HEK293 (cell line): Measurements from ENCODE around the gene VSTM2L.

Experiments
- CTCF ChIA-PET: fragments of 350-600 bp; formaldehyde crosslinking; extraction: SDS; loops from one replicate; lab custom pipeline; 2021; ENCODE audit warnings: antibody characterized with exemption; lab: Yijun Ruan, JAX
- POLR2A ChIA-PET: fragments of 300-600 bp; formaldehyde crosslinking; extraction: SDS; loops from one replicate; lab custom pipeline; 2020; ENCODE audit warnings: antibody characterized with exemption, inconsistent platforms; lab: Yijun Ruan, JAX
- H3K27ac ChIP-seq: fragments of 200-500 bp; sonication (Bioruptor generic); 2 replicates; pipeline ENCODE4 v1.5.1; 2014; ENCODE audit warnings: low read depth, low read length, control low read depth, inconsistent platforms; ENCODE audit errors: extremely low read depth
- H3K36me3 ChIP-seq, 2 experiments: fragments of 200-500 bp in 1 of 2; sonication (Bioruptor generic) in 1 of 2; 1 replicate in 1 of 2; 2 replicates in 1 of 2; pipeline ENCODE4 v1.5.1; 2014 to 2017; ENCODE audit warnings: inconsistent platforms in 2 of 2, low read length in 2 of 2; ENCODE audit not compliant: control insufficient read depth in 2 of 2, insufficient read depth in 1 of 2
- H3K4me1 ChIP-seq: fragments of 200-500 bp; sonication (Bioruptor generic); 2 replicates; pipeline ENCODE4 v1.5.1; 2014; ENCODE audit warnings: mild to moderate bottlenecking, low read length, inconsistent platforms; ENCODE audit not compliant: control insufficient read depth, insufficient read depth
- H3K4me3 ChIP-seq: 2 replicates; pipeline ENCODE4 v1.5.1; 2011; ENCODE audit warnings: low read depth, mild to moderate bottlenecking, control low read depth, low read length, moderate library complexity
- H3K9me3 ChIP-seq: fragments of 200-500 bp; sonication (Bioruptor generic); 2 replicates; pipeline ENCODE4 v1.5.1; 2014; ENCODE audit warnings: low read depth, low read length, inconsistent platforms; ENCODE audit not compliant: control insufficient read depth, insufficient read depth
- RBAK ChIP-seq: fragments of 450-650 bp; formaldehyde crosslinking; IDR thresholded peaks from 2 replicates; pipeline ENCODE4 v1.5.1; 2016; ENCODE audit warnings: missing biosample characterization, missing genetic modification characterization
- SCRT2 ChIP-seq: fragments of 450-650 bp; formaldehyde crosslinking; IDR thresholded peaks from 2 replicates; pipeline ENCODE4 v1.5.1; 2016; ENCODE audit warnings: missing biosample characterization, missing genetic modification characterization
- ZBTB17 ChIP-seq: fragments of 450-650 bp; formaldehyde crosslinking; IDR thresholded peaks from 2 replicates; pipeline ENCODE4 v1.5.1; 2016; ENCODE audit warnings: missing biosample characterization, missing genetic modification characterization
- ZFP69B ChIP-seq: fragments of 450-650 bp; formaldehyde crosslinking; IDR thresholded peaks from 2 replicates; pipeline ENCODE4 v1.5.1; 2016; ENCODE audit warnings: missing biosample characterization, missing genetic modification characterization
- ZNF2 ChIP-seq: fragments of 450-650 bp; formaldehyde crosslinking; IDR thresholded peaks from 2 replicates; pipeline ENCODE4 v1.5.1; 2016; ENCODE audit warnings: missing biosample characterization, missing genetic modification characterization
- ZNF211 ChIP-seq: fragments of 450-650 bp; formaldehyde crosslinking; IDR thresholded peaks from 2 replicates; pipeline ENCODE4 v1.5.1; 2016; ENCODE audit warnings: low read depth, missing biosample characterization, missing genetic modification characterization
- ZNF433 ChIP-seq: fragments of 450-650 bp; formaldehyde crosslinking; IDR thresholded peaks from 2 replicates; pipeline ENCODE4 v1.5.1; 2016; ENCODE audit warnings: missing biosample characterization, missing genetic modification characterization, low read depth
- ZNF48 ChIP-seq: fragments of 450-650 bp; formaldehyde crosslinking; IDR thresholded peaks from 2 replicates; pipeline ENCODE4 v1.5.1; 2016; ENCODE audit warnings: missing biosample characterization, missing genetic modification characterization
- ZNF571 ChIP-seq: fragments of 450-650 bp; formaldehyde crosslinking; IDR thresholded peaks from 2 replicates; pipeline ENCODE4 v1.5.0; 2017; ENCODE audit warnings: missing biosample characterization, missing genetic modification characterization
- ZNF623 ChIP-seq: fragments of 450-650 bp; formaldehyde crosslinking; IDR thresholded peaks from 2 replicates; pipeline ENCODE4 v1.5.1; 2016; ENCODE audit warnings: missing biosample characterization, missing genetic modification characterization
- ZNF830 ChIP-seq: fragments of 450-650 bp; IDR thresholded peaks from 2 replicates; pipeline ENCODE4 v1.5.0; 2018; ENCODE audit warnings: missing biosample characterization, missing genetic modification characterization, low read depth, mild to moderate bottlenecking, moderate library complexity
- ZSCAN23 ChIP-seq: fragments of 450-650 bp; formaldehyde crosslinking; IDR thresholded peaks from 2 replicates; pipeline ENCODE4 v1.5.1; 2016; ENCODE audit warnings: missing biosample characterization, missing genetic modification characterization
- TF ChIP-seq, protein P1 (sequence below): fragments of 450-650 bp; formaldehyde crosslinking; IDR thresholded peaks from 2 replicates; pipeline ENCODE4 v1.5.1; 2016; ENCODE audit warnings: missing biosample characterization, missing genetic modification characterization
- TF ChIP-seq, protein P2 (sequence below): fragments of 450-650 bp; formaldehyde crosslinking; IDR thresholded peaks from 2 replicates; pipeline ENCODE4 v1.5.1; 2017; ENCODE audit warnings: missing biosample characterization, missing genetic modification characterization
- TF ChIP-seq, protein P3 (sequence below): fragments of 450-650 bp; formaldehyde crosslinking; IDR thresholded peaks from 2 replicates; pipeline ENCODE4 v1.5.1; 2016; ENCODE audit warnings: missing biosample characterization, missing genetic modification characterization, borderline replicate concordance
- TF ChIP-seq, protein P4 (sequence below): fragments of 450-650 bp; formaldehyde crosslinking; IDR thresholded peaks from 2 replicates; pipeline ENCODE4 v1.5.1; 2016; ENCODE audit warnings: missing biosample characterization, missing genetic modification characterization, low read depth
- TF ChIP-seq, protein P5 (sequence below): fragments of 450-650 bp; formaldehyde crosslinking; IDR thresholded peaks from 2 replicates; pipeline ENCODE4 v1.5.1; 2017; ENCODE audit warnings: missing biosample characterization, mild to moderate bottlenecking, missing genetic modification characterization, moderate library complexity

The VSTM2L gene

DNA sequence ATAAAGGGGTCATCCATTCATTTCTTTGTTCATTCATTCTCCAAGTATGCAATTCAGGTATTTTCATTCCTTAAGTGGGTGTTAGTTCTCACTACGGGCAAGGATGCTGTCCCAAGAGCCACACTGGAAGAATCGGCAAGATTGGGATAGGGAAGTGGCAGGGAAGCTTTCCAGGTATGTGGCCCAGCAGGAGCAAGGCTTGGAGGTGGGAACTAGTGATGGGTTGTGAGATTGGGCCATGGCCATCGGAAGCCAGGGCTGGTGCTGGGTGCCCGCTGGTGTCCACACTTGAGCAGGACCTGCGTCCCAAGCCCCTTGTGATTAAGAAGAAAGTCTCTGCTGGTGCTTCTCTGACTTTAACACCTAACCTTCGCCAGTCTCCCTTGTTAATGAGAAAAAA, 15.1 kb downstream of the VSTM2L start:
- Histone ChIP-seq H3K9me3 (no peaks in the 10 kb centered on the region), H3K4me1 (0 out of 2 replicates have a peak, but pooled peaks cover 3% of the 10 kb centered on the region), H3K4me3 (no peak overlapping the region), H3K36me3 (no peaks in the 10 kb centered on the region), H3K27ac (no peak overlapping the region)
- ChIA-PET POLR2A (no interaction called here), CTCF (interaction anchor here (1.2 to 2.2 kb wide), 2 partner anchors 16 to 303 kb away, joined by 4 to 6 read pairs; partner anchors contain the start of gene VSTM2L)
- TF ChIP-seq ZNF571 (tag by site-specific recombination): no peak
- TF ChIP-seq ZNF623 (tag by site-specific recombination): no peak
- no peak for TF ChIP-seq ZNF211
- TF ChIP-seq, protein P1, sequence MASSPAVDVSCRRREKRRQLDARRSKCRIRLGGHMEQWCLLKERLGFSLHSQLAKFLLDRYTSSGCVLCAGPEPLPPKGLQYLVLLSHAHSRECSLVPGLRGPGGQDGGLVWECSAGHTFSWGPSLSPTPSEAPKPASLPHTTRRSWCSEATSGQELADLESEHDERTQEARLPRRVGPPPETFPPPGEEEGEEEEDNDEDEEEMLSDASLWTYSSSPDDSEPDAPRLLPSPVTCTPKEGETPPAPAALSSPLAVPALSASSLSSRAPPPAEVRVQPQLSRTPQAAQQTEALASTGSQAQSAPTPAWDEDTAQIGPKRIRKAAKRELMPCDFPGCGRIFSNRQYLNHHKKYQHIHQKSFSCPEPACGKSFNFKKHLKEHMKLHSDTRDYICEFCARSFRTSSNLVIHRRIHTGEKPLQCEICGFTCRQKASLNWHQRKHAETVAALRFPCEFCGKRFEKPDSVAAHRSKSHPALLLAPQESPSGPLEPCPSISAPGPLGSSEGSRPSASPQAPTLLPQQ (tag by site-specific recombination): no peak
- no peak for TF ChIP-seq ZNF48 (tag by site-specific recombination)
- TF ChIP-seq, protein P2, sequence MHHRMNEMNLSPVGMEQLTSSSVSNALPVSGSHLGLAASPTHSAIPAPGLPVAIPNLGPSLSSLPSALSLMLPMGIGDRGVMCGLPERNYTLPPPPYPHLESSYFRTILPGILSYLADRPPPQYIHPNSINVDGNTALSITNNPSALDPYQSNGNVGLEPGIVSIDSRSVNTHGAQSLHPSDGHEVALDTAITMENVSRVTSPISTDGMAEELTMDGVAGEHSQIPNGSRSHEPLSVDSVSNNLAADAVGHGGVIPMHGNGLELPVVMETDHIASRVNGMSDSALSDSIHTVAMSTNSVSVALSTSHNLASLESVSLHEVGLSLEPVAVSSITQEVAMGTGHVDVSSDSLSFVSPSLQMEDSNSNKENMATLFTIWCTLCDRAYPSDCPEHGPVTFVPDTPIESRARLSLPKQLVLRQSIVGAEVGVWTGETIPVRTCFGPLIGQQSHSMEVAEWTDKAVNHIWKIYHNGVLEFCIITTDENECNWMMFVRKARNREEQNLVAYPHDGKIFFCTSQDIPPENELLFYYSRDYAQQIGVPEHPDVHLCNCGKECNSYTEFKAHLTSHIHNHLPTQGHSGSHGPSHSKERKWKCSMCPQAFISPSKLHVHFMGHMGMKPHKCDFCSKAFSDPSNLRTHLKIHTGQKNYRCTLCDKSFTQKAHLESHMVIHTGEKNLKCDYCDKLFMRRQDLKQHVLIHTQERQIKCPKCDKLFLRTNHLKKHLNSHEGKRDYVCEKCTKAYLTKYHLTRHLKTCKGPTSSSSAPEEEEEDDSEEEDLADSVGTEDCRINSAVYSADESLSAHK (tag by site-specific recombination): no peak
- TF ChIP-seq, protein P3, sequence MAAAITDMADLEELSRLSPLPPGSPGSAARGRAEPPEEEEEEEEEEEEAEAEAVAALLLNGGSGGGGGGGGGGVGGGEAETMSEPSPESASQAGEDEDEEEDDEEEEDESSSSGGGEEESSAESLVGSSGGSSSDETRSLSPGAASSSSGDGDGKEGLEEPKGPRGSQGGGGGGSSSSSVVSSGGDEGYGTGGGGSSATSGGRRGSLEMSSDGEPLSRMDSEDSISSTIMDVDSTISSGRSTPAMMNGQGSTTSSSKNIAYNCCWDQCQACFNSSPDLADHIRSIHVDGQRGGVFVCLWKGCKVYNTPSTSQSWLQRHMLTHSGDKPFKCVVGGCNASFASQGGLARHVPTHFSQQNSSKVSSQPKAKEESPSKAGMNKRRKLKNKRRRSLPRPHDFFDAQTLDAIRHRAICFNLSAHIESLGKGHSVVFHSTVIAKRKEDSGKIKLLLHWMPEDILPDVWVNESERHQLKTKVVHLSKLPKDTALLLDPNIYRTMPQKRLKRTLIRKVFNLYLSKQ: no peak
- TF ChIP-seq ZNF433 (tag by site-specific recombination): no peak
- TF ChIP-seq SCRT2 (tag by site-specific recombination): no peak
- TF ChIP-seq ZBTB17: no peak
- no peak for TF ChIP-seq ZFP69B
- no peak for TF ChIP-seq ZNF830 (tag by site-specific recombination)
- TF ChIP-seq, protein P4, sequence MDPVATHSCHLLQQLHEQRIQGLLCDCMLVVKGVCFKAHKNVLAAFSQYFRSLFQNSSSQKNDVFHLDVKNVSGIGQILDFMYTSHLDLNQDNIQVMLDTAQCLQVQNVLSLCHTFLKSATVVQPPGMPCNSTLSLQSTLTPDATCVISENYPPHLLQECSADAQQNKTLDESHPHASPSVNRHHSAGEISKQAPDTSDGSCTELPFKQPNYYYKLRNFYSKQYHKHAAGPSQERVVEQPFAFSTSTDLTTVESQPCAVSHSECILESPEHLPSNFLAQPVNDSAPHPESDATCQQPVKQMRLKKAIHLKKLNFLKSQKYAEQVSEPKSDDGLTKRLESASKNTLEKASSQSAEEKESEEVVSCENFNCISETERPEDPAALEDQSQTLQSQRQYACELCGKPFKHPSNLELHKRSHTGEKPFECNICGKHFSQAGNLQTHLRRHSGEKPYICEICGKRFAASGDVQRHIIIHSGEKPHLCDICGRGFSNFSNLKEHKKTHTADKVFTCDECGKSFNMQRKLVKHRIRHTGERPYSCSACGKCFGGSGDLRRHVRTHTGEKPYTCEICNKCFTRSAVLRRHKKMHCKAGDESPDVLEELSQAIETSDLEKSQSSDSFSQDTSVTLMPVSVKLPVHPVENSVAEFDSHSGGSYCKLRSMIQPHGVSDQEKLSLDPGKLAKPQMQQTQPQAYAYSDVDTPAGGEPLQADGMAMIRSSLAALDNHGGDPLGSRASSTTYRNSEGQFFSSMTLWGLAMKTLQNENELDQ (tag by site-specific recombination): no peak
- TF ChIP-seq ZSCAN23 (tag by site-specific recombination): no peak
- no peak for TF ChIP-seq RBAK (tag by site-specific recombination)
- TF ChIP-seq, protein P5, sequence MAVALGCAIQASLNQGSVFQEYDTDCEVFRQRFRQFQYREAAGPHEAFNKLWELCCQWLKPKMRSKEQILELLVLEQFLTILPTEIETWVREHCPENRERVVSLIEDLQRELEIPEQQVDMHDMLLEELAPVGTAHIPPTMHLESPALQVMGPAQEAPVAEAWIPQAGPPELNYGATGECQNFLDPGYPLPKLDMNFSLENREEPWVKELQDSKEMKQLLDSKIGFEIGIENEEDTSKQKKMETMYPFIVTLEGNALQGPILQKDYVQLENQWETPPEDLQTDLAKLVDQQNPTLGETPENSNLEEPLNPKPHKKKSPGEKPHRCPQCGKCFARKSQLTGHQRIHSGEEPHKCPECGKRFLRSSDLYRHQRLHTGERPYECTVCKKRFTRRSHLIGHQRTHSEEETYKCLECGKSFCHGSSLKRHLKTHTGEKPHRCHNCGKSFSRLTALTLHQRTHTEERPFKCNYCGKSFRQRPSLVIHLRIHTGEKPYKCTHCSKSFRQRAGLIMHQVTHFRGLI (tag by site-specific recombination): no peak
- no peak for TF ChIP-seq ZNF2 (tag by site-specific recombination)
